HG03520 (cell line): ENCODE measurements around the gene CES5A.
"Not testable (repeated sequence)": the region's sequence is repeated elsewhere in the genome, so short reads cannot be mapped to it uniquely, and the experiment has no call there.

Experiments used
- ATAC-seq: cut with Tn5 transposase; IDR thresholded peaks from one replicate; pipeline ENCODE4 v1.9.1; 2021; ENCODE audit warnings: mild to moderate bottlenecking, moderate library complexity; ENCODE audit not compliant: unreplicated experiment

CES5A gene

DNA sequence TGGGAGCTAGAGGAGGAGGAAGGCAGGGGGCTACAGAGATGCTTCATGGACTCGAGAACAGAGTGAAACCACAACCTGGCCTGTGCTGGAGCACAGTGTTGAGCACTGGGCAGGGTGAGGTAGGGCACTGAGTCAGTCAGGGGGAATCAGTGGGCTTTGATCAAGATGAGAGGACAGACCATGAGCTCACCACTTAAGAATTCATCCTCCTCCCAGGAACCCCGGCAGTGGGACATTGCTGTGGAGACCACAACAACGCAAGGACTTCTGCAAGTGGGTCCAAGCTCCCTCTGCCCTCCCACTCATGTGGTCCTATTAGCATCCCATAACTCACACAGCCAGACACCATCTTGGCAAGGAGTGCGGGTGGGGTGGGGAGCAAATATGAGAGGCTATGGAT, 1.7 kb upstream of the CES5A start:
- ATAC-seq: no peak

DNA sequence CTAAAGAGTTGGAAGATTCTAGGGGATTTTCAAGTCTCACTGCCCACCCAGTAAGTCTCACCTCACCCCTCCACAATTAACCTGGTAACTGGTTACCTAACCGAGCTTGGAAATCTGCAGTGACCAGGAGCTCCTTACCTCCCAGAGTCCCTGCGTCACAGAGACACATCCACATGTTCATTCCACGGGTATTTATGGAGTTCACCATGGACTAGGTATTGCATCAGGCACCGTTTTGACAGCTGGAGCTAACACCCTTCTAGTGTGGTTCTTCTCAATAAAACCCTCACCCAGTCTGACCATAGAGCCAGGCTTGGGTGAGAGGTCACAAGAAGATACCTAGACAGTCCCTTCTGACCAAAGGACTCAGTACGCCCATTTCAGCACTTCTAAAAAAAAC, 2.1 kb downstream of the CES5A start:
- no peak for ATAC-seq

- no peak for ATAC-seq
Observed at GRCh38 chr16:55872130-55872529, 3.0 kb downstream of the CES5A start.

DNA sequence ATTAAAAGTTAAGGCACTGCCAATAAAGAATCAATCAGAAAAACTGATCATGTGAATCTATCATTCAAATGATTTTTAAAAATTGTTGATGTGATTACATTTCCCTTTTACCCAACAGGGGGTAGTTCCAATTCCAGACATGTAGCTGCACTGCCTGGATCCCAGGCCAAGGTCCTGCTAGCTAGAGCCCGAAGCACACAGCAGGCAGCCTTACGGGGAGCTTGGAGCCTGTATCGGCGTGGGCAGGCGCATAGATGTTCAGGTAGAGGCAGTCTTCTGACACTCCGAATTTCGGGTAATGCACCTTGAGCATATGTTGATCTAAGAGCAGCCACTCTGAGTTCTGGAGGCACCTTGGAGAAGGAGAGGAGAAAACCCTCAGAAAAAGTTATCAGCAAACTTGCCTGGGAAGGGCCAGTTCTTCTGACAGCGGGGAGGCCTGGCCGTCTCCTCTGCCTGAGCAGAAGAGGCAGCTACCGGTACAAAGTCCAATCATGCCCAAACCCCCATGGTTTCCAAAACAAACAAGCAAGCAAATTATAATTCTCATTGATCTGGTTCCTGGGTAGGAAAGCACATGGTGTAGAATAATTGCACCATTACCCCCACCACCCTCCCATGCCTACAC, 3.6 kb downstream of the CES5A start:
- no peak for ATAC-seq

DNA sequence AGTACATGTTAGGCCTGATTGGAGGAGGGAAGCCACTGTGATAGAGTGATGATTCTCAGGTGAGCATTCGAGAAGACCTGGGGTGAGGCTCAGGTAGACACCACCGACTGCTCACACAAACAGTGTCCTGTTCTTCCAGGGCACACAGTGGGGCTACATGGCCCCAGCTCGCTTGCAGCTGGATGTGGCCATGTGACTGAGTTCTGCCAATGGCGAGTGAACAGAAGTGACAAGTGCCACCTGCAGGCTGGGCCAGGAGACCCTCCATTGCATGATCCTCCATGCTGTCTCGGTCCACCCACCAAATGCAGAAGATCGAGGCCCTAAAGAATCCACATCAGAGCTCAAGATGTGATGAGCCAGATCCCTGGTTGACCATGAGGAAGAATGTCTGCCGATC, 6.2 kb downstream of the CES5A start:
- no peak for ATAC-seq

DNA sequence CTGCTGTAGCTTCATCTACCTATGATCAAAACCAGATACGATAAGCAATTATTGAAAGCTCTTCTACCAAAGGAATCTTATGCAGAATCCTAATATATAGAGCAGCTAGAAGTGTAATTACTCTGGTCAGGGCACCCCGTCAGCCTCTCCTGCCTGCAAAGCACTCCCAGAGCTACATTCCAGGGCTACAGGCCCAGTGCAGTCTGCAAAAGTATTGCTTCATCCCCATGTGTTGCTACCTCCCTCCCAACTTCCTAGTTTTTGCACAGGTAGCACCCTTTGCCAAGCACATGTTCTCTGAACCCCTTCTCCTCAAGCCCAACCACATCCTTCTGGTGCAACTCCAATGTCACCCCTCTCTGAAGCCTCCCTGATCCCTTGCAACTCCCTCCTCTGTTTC, 7.0 kb downstream of the CES5A start:
- ATAC-seq: no peak

GRCh38 chr16:55861288-55861687, 13.9 kb downstream of the CES5A start:
- no peak for ATAC-seq

DNA sequence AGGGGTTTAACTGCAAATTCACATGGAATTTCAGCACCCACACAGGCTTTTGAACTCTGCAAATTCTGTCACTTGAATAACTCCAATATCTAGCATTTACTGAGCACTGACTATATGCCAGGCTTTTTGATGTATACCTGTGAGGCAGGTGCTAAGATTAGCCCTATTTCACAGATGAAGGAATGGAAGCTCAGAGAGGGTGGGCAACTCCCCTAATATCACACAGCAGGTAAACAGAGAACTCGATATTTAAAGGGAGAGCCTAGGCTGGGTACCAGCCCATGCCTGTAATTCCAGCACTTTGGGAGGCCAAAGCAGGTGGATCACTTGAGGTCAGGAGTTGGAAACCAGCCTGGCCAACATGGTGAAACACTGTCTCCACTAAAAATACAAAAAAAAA, 17.5 kb downstream of the CES5A start:
- ATAC-seq: not testable (repeated sequence)

GRCh38 chr16:55856950-55857349, 18.2 kb downstream of the CES5A start:
- no peak for ATAC-seq

DNA sequence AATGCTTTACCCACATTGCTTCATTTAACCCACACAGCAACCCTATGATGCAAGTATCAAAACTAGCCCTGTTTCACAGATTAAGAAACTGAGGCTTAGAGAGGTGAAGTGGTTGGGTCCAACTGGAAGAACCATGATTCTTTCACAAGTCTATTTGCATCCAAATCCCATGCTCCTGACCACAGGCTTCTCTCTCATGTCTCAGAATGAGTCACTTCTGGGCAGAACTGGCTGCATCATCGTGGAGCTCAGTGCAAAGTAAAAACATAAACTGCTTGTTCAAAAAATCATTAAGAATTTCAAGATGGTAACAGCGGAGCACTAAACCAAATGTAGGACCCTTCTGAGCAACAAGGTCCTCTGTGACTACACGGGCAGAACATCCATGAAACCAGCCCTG, 22.1 kb downstream of the CES5A start:
- ATAC-seq: no peak

- ATAC-seq: no peak
Observed at GRCh38 chr16:55849536-55849935, 25.6 kb downstream of the CES5A start.

GRCh38 chr16:55846598-55847346, 28.4 kb downstream of the CES5A start:
- ATAC-seq: no peak

- no peak for ATAC-seq
Observed at GRCh38 chr16:55843105-55843395, 32.1 kb downstream of the CES5A start.

DNA sequence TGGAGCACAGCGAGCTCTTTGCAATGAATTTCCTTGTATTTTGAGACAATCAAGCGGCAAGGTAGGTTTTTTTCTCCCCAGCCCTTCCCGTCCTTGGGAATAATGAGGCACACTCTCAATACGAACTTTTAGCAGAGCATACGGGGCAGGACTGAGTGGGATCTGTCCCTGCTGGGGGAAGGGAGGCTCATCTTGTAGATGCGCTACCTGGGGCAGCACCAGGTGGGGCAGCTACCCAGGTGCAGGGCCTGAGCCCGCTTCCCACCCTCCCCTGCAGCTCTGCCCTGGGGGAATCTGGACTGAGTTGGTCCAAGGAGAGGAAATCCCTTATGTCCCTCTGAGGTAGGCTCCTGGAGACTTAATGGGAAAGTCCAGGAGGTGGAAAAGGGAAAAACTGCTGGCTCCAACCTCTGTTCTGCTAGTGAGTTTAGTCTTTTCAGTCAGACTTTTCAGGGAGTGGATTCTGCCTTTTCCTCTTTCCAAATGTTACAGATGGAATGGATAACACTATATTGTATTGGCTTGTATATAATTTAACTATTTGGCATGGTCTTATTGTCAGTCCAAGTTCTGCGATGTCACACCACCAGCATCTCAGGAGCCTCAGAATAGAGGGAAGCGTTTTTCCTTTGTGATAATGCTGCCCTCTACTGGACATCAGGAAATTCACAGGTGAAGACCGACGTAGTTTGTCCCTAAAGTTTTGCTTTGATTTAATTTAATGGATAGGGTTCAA, 32.6 kb downstream of the CES5A start:
- no peak for ATAC-seq

DNA sequence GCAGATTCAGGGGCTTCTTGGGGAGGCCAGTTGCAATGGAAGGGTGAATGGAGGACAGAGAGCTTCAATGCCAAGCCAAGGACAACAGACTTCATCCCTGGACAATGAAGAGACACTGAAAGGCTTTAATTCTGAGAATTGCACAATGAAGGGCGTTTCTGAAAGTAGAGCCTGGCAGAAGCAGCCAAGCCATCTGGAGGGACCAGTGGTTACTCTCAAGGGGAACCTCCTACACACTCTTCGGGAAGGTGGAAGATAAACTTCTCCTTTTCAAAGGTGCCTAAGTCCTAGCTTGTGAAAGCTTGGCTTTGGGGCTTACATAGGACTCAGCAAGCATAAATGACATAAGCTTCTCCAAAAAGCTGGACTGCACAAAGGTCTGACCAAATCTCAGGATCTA, 36.1 kb downstream of the CES5A start:
- ATAC-seq: no peak

DNA sequence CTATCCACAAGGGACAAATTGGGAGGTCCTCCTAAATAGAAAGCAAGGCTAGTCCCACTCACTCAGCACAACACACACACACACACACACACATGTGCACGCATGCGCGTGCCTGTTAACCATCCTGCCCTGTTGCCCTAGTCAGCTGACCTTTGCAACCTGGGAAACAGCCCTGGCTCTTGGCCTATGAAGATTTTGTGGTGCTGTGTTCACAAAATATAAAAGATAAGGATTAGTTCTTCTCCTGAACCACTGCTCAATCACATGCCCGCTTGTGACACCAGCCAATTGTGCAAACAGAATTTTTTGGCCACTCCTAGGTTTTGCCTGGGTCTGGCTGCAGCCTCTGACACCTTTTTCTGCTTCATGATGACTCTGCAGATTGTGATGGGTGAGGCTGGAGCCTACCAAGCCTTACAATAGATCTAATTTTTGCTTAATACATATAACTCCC, 39.0 kb downstream of the CES5A start:
- no peak for ATAC-seq

DNA sequence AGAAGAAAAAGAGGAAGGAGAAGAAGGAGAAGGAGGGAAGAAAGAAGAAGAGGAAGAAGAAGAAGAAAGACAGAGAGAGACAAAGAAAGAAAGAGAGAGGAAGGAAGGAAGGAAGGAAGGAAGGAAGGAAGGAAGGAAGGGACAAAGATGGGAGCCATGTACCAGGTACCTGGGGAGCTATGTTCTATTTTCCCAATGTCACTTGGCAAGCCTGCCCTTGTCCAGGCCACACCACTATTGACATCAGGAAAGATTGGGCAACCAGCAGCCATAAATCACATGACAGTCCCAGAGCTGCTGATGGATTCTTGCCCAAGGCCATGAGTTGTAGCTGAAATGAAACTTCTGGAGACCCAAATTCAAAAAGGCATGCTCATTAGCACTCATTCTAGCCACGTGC, 39.6 kb downstream of the CES5A start:
- no peak for ATAC-seq

DNA sequence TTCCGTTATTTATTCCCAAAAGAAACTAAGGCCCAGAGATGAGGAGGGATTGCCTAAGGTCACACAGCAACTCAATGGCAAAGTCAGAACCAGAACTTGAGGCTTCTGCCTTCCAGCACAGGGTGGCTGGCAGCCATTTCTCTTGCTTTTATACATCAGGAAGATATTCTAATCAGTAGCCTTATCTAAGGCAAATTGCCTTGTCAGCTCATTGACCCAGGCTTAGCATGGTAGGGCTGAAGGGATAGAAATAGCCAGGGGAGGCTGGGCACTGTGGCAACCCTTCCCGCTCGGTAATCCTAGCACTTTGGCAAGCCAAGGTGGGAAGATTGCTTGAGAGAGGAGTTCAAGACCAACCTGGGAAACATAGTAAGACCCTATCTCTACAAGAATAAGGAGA, 40.0 kb downstream of the CES5A start:
- not testable (repeated sequence) for ATAC-seq

DNA sequence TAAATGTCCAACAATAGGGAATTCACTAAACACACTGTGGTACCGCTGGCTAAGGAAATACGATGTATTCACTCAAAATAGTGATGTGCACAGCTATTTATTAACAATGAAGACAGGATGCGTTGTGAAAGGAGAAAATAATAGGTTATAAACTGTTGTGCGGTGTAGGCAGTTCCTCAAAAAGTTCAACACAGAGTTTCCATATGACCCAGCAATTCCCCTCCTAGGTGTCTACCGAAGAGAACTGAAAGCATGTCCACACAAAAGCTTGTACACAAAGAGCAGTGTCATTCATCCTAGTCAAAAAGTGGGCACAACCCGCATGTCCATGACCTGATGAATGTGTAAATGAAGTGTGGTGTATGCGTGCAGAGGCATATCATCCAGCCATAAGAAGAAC, 41.1 kb downstream of the CES5A start:
- ATAC-seq: peak; percentile 77

GRCh38 chr16:55832773-55833691, 42.1 kb downstream of the CES5A start, which contains the start of gene CES1:
Gene CES1 (minus strand): TSS chr16:55833096. CDS start chr16:55833055, 41 bp downstream.
- ATAC-seq: no peak

DNA sequence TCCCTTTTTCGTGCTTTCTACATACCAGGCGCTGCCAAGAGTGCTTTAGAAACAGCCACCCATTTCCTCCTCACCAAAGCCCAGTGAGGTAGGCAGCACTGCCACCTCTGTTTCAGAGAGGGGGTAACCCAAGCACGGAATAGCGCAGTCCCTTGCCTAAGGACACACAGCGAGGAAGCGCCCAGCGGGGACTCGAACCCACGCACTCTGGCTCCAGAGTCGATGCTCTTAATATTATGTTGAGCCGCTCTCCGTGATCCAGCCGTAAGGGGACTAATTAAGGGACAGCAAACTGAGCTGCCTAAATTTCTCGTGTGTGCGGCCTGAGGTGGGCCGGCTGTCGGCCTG, 42.8 kb downstream of the CES5A start:
- no peak for ATAC-seq
